ENCODE data around the gene BIRC2. TPM values are rescaled to one million over a fixed set of nuclear protein-coding genes. Genes with fewer than 3 reads are reported as not detected.

The BIRC2 gene
- total and polyA plus RNA-seq, 10 of the 15 experiments (the other 5 are each of a cell fraction or from before 2014, with no cell fraction given), result 13.8 to 75.8 (median 26.5) TPM

DNA sequence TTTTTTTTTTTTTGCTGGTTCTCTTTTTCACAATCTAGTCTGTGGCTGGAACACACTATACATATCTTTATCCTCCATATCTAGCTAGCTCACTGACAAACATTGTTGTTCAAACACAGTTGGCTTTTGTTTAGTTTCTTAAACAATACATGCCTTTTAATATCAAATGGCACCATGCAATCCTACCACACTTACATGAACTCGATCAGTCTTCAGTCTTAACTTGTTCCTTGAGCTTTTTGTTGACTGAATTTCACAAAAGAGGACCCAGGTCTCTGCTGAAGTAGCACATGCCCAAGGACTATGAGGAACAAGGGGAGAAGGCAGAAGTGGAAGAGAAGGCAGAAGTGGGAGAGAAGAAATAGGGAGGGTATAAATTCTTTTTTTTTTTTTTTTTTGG, 80.1 kb downstream of the BIRC2 start:
- RAD21 ChIA-PET (ENCODE audit: unreplicated experiment), result interaction anchor here (0.7 to 1.2 kb wide), 4 partner anchors 19 to 79 kb away, joined by 3 to 4 read pairs (median 4); no protein-coding TSS in a partner anchor
- POLR2A ChIA-PET, result interaction anchor here (0.7 kb wide), 1 partner anchor 90 kb away, joined by 4 read pairs; no protein-coding TSS in a partner anchor
- no peak for FAIRE-seq
- SMC1A ChIA-PET (ENCODE audit: uncharacterized antibody, unreplicated experiment), result interaction anchor here (0.8 to 1.2 kb wide), 4 partner anchors 19 to 37 kb away, joined by 3 read pairs; no protein-coding TSS in a partner anchor
- intact Hi-C loops (cut with micrococcal nuclease; ENCODE audit: unreplicated experiment), result no loop called here
- Histone ChIP-seq H3K9me3 (replicated peaks; ENCODE audit: control insufficient read depth, insufficient read depth, low read length) (peaks cover 8% of the 10 kb centered on the region), H3K27ac (ENCODE audit: control insufficient read depth, insufficient read depth) (no peak overlapping the region), H2AFZ (ENCODE audit: control insufficient read depth, low read depth, low read length) (no peak overlapping the region), H3K4me1 (ENCODE audit: control insufficient read depth, insufficient read depth, low read length) (peaks cover 34% of the 10 kb centered on the region), H4K20me1 (ENCODE audit: control insufficient read depth, insufficient read depth) (no peaks in the 10 kb centered on the region), H3K79me2 (ENCODE audit: control insufficient read depth, insufficient read depth, low read length) (peaks cover 24% of the 10 kb centered on the region), H3K9ac (ENCODE audit: control insufficient read depth, insufficient read depth, low read length) (no peak overlapping the region), H3K4me3 (no peak overlapping the region), H3K36me3 (ENCODE audit: control insufficient read depth in 2 of 2, insufficient read depth in 2 of 2, low read length in 1 of 2) (peaks cover 0 to 2% of the 10 kb centered on the region in 2 experiments; a peak in 2 of 4 replicates), H3K27me3 (replicated peaks in 1 of 2; ENCODE audit: control insufficient read depth in 2 of 2, insufficient read depth in 2 of 2, low read length in 1 of 2) (no peaks in the 10 kb centered on the region), H3K4me2 (ENCODE audit: control insufficient read depth, insufficient read depth) (no peak overlapping the region)
- no peak for ATAC-seq
- in situ Hi-C loops (cut with MboI), result no loop called here
- TF ChIP-seq CHD2 (IDR thresholded peaks at IDR 0.05; ENCODE audit: borderline replicate concordance, low read depth, low read length) (no peak), SIX5 (IDR thresholded peaks at IDR 0.05; ENCODE audit: low read depth, low read length, severe bottlenecking) (no peak), IKZF1 (conservative IDR thresholded peaks at IDR 0.05) (no peak), MEF2B (IDR thresholded peaks at IDR 0.05; ENCODE audit: partially characterized antibody, poor library complexity, severe bottlenecking) (no peak), CHD4 (IDR thresholded peaks at IDR 0.05) (no peak), SRF (IDR thresholded peaks at IDR 0.05; ENCODE audit: low read depth in 2 of 2, low read length in 2 of 2) (no peak), RAD21 (IDR thresholded peaks at IDR 0.05; ENCODE audit: insufficient read depth, low read depth, low read length) (no peak), MTA2 (IDR thresholded peaks at IDR 0.05; ENCODE audit: low read depth) (no peak), IRF4 (IDR thresholded peaks at IDR 0.05; ENCODE audit: low read depth, low read length) (no peak), NFYA (IDR thresholded peaks at IDR 0.05; ENCODE audit: borderline replicate concordance, low read depth, low read length) (no peak), SMC3 (IDR thresholded peaks at IDR 0.05; ENCODE audit: borderline replicate concordance, low read length) (no peak), RCOR1 (conservative IDR thresholded peaks at IDR 0.05; ENCODE audit: low read depth, low read length) (no peak)
- TF ChIP-seq, protein P1, sequence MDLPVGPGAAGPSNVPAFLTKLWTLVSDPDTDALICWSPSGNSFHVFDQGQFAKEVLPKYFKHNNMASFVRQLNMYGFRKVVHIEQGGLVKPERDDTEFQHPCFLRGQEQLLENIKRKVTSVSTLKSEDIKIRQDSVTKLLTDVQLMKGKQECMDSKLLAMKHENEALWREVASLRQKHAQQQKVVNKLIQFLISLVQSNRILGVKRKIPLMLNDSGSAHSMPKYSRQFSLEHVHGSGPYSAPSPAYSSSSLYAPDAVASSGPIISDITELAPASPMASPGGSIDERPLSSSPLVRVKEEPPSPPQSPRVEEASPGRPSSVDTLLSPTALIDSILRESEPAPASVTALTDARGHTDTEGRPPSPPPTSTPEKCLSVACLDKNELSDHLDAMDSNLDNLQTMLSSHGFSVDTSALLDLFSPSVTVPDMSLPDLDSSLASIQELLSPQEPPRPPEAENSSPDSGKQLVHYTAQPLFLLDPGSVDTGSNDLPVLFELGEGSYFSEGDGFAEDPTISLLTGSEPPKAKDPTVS (IDR thresholded peaks at IDR 0.05; ENCODE audit: low read depth, low read length), result no peak
- TF ChIP-seq, protein P2, sequence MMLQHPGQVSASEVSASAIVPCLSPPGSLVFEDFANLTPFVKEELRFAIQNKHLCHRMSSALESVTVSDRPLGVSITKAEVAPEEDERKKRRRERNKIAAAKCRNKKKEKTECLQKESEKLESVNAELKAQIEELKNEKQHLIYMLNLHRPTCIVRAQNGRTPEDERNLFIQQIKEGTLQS (IDR thresholded peaks at IDR 0.05; ENCODE audit: borderline replicate concordance, extremely low read depth, low read depth, low read length), result no peak
- TF ChIP-seq, protein P3, sequence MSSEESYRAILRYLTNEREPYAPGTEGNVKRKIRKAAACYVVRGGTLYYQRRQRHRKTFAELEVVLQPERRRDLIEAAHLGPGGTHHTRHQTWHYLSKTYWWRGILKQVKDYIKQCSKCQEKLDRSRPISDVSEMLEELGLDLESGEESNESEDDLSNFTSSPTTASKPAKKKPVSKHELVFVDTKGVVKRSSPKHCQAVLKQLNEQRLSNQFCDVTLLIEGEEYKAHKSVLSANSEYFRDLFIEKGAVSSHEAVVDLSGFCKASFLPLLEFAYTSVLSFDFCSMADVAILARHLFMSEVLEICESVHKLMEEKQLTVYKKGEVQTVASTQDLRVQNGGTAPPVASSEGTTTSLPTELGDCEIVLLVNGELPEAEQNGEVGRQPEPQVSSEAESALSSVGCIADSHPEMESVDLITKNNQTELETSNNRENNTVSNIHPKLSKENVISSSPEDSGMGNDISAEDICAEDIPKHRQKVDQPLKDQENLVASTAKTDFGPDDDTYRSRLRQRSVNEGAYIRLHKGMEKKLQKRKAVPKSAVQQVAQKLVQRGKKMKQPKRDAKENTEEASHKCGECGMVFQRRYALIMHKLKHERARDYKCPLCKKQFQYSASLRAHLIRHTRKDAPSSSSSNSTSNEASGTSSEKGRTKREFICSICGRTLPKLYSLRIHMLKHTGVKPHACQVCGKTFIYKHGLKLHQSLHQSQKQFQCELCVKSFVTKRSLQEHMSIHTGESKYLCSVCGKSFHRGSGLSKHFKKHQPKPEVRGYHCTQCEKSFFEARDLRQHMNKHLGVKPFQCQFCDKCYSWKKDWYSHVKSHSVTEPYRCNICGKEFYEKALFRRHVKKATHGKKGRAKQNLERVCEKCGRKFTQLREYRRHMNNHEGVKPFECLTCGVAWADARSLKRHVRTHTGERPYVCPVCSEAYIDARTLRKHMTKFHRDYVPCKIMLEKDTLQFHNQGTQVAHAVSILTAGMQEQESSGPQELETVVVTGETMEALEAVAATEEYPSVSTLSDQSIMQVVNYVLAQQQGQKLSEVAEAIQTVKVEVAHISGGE (CRISPR knock-in tag; IDR thresholded peaks at IDR 0.05), result no peak
- CTCF ChIA-PET, result interaction anchor here (0.6 to 2.9 kb wide), 5 partner anchors 8 to 110 kb away, joined by 3 to 18 read pairs (median 3); no protein-coding TSS in a partner anchor
- WGBS (ENCODE audit: insufficient coverage, insufficient replicate concordance, low lambda C conversion rate, missing lambda C conversion rate), result 0% methylated on average over 1 of the region's 1 CpG
- BruUV-seq (replicated peaks), result no TSS peak
- DNase-seq (ENCODE audit: low read depth, low spot score), result no peak

Measured in GM12878 (cell line).